ENCODE results near the gene SEPHS2.
"Not testable (repeated sequence)": the region's sequence is repeated elsewhere in the genome, so short reads cannot be mapped to it uniquely, and the experiment has no call there.

SEPHS2 gene

DNA sequence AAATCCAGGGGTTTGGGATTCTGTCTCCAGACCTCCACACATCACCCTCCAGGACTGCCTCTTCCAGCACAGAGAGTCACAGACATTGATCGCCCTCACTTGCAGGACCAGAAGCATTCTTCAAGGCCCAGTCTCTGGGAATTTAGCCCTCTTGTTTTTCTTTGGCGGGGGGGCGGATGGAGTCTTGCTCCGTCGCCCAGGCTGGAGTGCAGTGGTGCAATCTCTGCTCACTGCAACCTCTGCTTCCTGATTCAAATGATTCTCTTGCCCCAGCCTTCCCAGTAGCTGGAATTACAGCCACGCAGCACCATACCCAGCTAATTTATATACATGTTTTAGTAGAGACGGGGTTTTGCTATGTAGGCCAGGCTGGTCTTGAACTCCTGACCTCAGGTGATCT, 18.4 kb upstream of the SEPHS2 start:
- DNase-seq: no peak

DNA sequence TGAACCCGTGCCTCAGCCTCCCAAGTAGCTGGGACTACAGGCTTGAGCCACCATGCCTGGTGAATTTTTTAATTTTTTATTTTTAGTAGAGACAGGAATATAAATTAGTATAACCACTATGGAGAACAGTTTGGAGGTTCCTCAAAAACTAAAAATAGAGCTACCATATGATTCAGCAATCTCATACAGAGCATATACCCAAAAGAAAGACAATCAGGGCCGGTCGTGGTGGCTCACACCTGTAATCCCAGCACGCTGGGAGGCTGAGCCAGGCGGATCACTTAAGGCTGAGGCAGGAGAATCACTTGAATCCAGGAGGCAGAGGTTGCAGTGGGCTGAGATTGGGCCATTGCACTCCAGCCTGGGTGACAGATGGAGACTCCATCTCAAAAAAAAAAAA, 15.8 kb upstream of the SEPHS2 start:
- not testable (repeated sequence) for DNase-seq

DNA sequence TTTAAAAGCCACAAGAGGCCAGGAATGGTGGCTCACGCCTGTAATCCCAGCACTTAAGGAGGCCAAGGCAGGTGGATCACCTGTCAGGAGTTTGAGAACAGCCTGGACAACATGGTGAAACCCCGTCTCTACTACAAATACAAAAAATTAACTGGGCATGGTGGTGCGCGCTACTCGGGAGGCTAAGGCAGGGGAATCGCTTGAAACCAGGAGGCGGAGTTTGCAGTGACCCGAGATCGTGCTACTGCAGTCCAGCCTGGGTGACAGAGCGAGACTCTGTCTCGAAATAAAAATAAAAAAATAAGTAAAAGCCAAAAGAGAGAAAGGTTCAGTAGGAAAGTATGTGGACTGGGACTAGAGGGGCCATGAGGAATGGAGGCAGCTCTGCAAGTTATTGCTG, 13.8 kb upstream of the SEPHS2 start:
- DNase-seq: no peak

DNA sequence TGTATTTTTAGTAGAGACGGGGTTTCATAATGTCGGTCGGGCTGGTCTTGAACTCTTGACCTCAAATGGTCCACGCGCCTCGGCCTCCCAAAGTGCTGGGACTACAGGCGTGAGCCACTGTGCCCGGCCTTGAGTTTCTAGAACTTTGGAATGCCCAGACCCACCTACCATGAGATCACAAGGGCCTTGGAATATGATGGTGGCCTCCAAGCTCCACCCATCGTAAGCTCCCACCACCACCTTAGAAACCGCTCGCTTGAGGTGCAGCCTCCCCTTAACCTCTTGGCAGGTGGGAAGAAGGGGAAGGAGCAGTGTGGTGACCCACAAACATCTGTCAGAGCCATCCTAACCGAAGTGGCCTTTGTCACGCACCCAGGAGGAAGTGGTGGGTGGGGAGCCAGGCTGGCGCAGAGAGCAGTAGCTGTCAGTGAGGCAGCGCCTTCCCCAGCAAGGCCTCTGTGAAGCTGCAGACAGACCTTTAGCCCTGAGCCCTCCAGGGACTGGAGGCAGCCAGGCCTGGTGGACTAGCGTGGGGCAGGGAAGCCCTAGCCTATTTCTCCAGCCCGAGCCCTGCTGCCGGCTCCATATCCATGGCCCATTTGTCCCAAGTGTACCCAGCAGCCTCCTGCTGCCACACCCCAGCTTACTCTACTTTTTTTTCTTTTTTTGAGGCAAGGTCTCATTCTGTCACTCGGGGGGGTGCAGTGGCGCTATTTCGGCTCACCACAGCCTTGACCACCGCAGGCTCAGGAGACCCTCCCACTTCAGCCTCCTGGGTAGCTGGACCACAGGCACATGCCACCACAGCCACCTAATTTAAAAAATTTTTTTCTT, 13.1 kb upstream of the SEPHS2 start:
- peak in 4 of 5 experiments; percentile 47 to 99 (median 83) for DNase-seq

GRCh38 chr16:30457743-30458560, 12.3 kb upstream of the SEPHS2 start:
- peak in 1 of 5 experiments; percentile 55 for DNase-seq

- no peak for DNase-seq
Measured at GRCh38 chr16:30457256-30457655, 11.6 kb upstream of the SEPHS2 start.

DNA sequence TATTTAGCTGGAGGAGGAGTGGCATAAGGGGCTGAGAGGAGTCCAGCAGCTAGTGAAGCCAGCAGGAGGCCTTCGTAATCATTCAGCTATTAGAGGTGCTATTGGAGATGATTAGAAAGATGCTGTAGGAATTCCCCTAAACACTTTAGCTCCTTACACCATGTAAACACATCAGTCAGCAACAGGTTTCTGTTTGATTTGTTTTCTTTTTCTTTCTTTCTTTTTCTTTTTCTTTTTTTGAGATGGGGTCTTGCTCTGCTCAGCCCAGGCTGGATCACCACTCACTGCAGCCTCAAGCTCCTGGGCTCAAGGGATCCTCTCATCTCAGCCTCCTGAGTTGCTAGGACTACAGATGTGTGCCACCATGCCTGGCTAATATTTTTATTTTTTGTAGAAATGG, 10.6 kb upstream of the SEPHS2 start:
- DNase-seq: no peak

DNA sequence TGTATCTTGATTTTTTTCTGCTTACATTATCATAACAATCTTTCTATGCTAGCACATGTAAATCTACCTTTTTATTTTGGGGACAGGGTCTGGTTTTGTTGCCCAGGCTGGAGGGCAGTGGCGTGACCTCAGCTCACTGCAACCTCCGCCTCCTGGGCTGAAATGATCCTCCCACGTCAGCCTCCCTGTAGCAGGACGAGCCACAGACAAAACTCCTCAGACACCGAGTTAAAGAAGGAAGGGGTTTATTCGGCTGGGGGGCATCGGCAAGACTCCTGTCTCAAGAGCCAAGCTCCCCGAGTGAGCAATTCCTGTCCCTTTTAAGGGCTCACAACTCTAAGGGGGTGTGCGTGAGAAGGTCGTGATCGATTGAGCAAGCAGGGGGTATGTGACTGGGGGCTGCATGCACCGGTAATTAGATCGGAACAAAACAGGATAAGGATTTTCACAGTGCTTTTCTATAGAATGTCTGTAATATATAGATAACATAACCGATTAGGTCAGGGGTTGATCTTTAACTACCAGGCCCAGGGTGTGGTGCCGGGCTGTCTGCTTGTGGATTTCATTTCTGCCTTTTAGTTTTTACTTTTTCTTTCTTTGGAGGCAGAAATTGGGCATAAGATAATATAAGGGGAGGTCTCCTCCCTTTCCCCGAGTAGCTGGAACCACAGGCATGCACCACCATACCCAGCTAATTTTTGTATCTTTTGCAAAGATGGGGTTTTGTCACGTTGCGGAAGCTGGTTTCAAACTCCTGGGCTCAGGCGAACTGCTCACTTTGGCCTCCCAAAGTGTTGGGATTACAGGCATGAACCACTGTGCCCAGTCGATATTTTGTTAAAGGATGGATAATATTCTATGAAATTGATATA, 7.3 kb upstream of the SEPHS2 start:
- not testable (repeated sequence) for DNase-seq

GRCh38 chr16:30449116-30449435, 3.4 kb upstream of the SEPHS2 start:
- DNase-seq: no peak

DNA sequence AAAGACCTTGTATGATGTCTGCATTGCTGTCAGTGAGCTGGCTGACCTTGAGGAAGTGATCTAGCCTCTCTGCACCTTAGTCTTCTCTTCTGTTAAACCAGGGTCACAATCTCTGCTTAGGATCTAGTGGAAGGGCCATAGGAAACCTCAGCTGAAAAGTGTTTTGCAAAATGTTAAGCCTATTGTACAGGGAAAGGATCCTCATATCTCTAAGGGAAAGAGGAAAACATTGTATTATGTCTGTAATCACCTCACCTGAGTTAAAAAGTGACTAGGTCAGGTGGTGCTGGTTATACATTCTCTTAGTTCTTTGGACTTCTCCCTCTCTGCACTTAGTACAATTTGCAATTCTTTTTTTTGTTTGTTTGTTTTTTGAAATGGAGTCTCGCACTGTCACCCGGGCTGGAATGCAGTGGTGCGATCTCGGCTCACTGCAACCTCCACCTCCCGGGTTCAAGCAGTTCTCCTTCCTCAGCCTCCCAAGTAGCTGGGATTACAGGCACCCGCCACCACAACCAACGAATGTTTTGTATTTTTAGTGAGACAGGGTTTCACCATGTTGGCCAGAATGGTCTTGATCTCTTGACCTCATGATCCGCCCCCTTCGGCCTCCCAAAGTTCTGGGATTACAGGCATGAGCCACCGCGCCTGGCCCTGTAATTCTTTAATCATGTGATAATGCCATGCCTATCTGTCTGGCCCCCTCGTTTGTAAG, 2.0 kb upstream of the SEPHS2 start:
- no peak for DNase-seq

DNA sequence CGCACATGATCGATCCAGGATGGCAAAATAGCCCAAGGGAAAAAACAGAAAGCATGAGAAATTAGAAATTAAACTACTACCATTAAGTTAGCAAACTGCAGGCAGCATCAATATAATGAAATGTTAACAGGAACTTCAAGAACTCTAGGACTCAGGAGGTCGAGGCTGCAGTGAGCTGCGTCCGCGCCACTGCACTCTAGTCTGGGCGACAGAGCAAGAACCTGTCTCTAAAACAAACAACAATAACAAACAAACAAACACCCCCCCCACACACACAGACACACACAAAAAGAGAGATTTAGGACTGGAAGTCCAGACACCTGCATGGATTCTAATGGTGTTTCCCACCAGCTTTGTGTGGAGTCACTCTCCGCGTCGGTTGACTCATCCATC, 525 bp upstream of the SEPHS2 start:
- DNase-seq: no peak

DNA sequence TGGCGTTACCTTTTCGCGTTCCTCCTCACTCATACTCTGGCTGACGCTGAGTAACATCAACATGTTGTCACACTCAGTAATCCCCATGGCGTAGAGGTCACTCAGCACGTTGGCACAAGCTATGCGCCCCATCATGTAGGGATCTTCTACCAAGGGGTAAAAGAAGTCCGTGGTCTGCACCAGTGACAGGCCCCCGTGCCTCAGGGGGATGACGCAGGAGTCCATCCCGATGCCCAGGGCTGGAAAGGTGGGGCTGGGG, 596 bp downstream of the SEPHS2 start:
- no peak for DNase-seq

DNA sequence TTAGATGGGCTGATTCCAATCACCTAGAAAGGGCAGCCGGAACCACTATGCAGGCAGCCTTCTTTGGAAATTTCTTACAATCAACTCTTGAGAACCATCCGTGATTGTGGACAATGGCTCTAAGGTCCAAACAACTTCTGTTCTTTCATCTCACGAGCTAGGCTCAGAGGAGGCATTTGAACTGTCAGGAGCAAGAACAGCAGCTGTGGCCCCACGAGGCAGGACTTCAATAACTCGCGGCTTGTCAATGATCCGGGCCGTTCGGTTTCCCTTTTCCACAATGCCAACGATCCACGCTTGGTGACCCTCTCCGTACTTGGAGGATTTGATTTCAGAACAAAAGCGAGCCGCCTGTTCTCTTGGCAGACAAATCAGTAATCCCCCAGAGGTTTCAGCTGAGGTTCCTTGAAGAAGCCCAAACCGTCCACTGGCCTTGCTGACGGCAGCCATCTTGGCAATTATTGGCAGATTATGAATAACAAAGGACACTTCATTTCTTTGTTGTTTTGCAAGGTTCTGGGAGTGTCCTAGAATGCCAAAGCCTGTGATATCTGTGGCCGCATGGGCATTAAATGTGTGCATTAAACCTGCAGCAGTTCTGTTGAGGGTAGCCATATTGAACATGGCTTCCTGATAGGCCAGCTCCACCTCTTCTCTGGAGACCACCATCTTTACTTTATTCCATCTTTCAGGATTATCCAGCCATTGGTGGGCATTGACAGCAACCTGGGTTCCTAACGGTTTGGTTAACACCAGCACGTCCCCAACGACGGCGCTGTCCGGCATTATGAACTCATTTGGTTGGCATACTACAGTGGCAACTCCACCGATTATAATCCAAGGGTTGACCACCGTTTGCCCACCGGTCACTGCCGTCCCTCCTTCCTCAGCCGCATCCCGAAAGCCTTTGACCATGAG, 1.2 kb downstream of the SEPHS2 start:
- no peak for DNase-seq

GRCh38 chr16:30443631-30444030, 2.0 kb downstream of the SEPHS2 start:
- no peak for DNase-seq

- no peak for DNase-seq
Measured at GRCh38 chr16:30439720-30440348, 5.8 kb downstream of the SEPHS2 start.

- no peak for DNase-seq
Measured at GRCh38 chr16:30438835-30439234, 6.8 kb downstream of the SEPHS2 start.

DNA sequence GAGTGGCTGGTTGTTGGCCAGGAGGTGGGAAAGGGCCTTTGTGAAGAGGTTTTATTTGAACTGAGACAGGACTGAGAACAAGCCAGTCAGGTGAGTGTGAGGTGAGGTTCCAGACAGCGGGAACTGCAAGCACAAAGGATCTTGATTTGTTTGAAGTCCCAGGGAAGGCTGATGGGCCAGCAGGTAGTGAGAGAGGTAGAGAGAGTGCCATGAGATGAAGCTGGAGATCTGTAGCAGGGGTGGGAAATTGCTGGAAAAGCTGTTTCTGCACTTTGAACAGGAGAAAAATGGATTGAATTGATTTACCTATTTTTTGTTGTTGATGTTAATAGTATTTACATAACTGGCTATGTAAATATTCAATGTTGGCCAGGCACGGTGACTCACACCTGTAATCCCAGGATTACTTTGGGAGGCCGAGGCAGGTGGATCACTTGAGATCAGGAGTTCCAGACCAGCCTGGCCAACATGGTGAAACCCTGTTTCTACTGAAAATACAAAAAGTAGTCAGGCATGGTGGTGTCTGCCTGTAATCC, 8.1 kb downstream of the SEPHS2 start:
- DNase-seq: no peak

GRCh38 chr16:30434852-30435251, 10.8 kb downstream of the SEPHS2 start:
- peak in 2 of 5 experiments; percentile 54 to 66 for DNase-seq

- no peak for DNase-seq
Measured at GRCh38 chr16:30430428-30430970, 15.2 kb downstream of the SEPHS2 start.

DNA sequence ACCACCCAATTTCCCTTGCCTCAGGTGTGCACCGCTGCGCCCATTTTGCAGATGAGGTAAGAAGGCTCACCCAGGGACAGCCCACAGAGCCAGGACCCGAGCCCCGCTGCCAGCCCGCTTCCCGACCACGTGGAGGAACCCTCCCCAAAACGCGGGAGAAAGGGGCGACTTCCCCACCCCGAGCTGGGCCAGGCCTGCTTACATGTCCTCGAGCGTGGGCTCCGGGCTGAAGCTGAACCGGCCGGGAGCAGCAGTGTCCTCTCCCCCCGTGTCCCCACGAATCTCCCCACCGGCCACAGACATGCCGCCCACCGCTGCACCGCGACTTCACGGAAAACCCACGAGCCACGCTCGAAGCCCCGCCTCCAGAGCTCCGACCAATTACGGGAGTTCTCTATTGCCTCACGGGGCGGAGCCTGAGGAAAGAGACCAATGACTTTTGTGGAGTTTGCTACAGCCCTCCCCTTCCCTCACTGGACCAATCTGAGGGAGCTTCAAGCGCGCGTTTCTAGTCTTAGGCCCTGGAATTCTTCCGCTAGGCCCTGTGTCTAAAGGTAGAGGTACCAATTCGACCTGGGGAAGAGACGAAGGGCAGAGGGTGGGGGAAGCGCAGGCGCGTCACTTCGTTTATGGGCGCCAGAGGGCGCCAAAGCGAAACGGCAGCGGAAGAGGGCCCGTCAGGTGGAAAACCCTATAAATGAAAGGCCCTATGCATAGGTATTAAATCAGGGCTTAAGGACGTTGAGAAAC, 15.8 kb downstream of the SEPHS2 start, which contains the start of gene DCTPP1:
Gene DCTPP1 (minus strand): TSS at position 353 of the 750 bp plus-strand sequence. CDS start 50 bp downstream, at position 303.
- peak; percentile 82 to 100 (median 94) for DNase-seq
